HPDE6-E6E7 (cell line): Measurements from ENCODE around the gene AIP.

Experiments
- DNase-seq: peaks from one replicate; pipeline ENCODE4 v3.0.0; 2011; ENCODE audit warnings: missing footprints; ENCODE audit errors: extremely low spot score

AIP gene

GRCh38 chr11:67482827-67483798 lies at the start of gene AIP:
Gene AIP, plus strand, starts transcription at chr11:67483026. Its CDS starts 133 bp downstream, at chr11:67483159.
- DNase-seq: peak; percentile 97

GRCh38 chr11:67433536-67434394 lies 49.1 kb upstream of the AIP start:
- no peak for DNase-seq

GRCh38 chr11:67434395-67434881 lies 48.4 kb upstream of the AIP start:
- DNase-seq: no peak

- no peak for DNase-seq
Measured at GRCh38 chr11:67435031-67435726, 47.6 kb upstream of the AIP start.

- DNase-seq: no peak
Measured at GRCh38 chr11:67435727-67436458, 46.9 kb upstream of the AIP start.

- no peak for DNase-seq
Measured at GRCh38 chr11:67436459-67437081, 46.3 kb upstream of the AIP start.

GRCh38 chr11:67437082-67437808 lies 45.6 kb upstream of the AIP start, which contains the start of gene PTPRCAP:
Gene PTPRCAP, minus strand, starts transcription at chr11:67437682. Its CDS starts 63 bp downstream, at chr11:67437619.
- no peak for DNase-seq

- no peak for DNase-seq
Measured at GRCh38 chr11:67437809-67438157, 45.0 kb upstream of the AIP start.

- no peak for DNase-seq
Measured at GRCh38 chr11:67438158-67438902, 44.5 kb upstream of the AIP start.

- no peak for DNase-seq
Measured at GRCh38 chr11:67439321-67440228, 43.3 kb upstream of the AIP start.

- DNase-seq: no peak
Measured at GRCh38 chr11:67440229-67441097, 42.4 kb upstream of the AIP start.

GRCh38 chr11:67441098-67441563 lies 41.7 kb upstream of the AIP start:
- DNase-seq: no peak

- no peak for DNase-seq
Measured at GRCh38 chr11:67441731-67442351, 41.0 kb upstream of the AIP start.

- no peak for DNase-seq
Measured at GRCh38 chr11:67442504-67443404, 40.1 kb upstream of the AIP start.

- no peak for DNase-seq
Measured at GRCh38 chr11:67445515-67445914, 37.3 kb upstream of the AIP start.
